GM12878 (cell line): ENCODE data around the gene SCRT2. TPM values are rescaled to one million over a fixed set of nuclear protein-coding genes. Genes with fewer than 3 reads are reported as not detected.

ENCODE experiments used
- ATAC-seq: fragments of 200-7000 bp; cut with Tn5 transposase; 3 replicates; pipeline ENCODE4 v1.9.1; 2020; ENCODE audit warnings: mild to moderate bottlenecking, moderate library complexity
- BruUV-seq: library from RNA; stranded (reverse); fragments of 400-500 nt; replicated peaks from 2 replicates; lab custom pipeline; 2021; lab: Mats Ljungman, UMichigan
- CTCF ChIA-PET: fragments of 300-600 bp; sonication (Branson Sonifier 250); formaldehyde crosslinking; extraction: SDS; loops from one replicate; lab custom pipeline; 2021; ENCODE audit warnings: inconsistent platforms; lab: Yijun Ruan, JAX
- POLR2A ChIA-PET: fragments of 350-600 bp; formaldehyde crosslinking; extraction: SDS; loops from one replicate; lab custom pipeline; 2021; ENCODE audit warnings: inconsistent platforms; lab: Charles Lee
- RAD21 ChIA-PET: fragments of 300-600 bp; sonication (Branson Sonifier 250); formaldehyde crosslinking; loops from one replicate; lab custom pipeline; 2023; ENCODE audit warnings: antibody characterized with exemption; ENCODE audit not compliant: unreplicated experiment; lab: Charles Lee
- SMC1A ChIA-PET: fragments of 300-600 bp; sonication (Branson Sonifier 250); formaldehyde crosslinking; loops from one replicate; lab custom pipeline; 2023; ENCODE audit not compliant: unreplicated experiment, uncharacterized antibody; lab: Charles Lee
- DNase-seq: peaks from one replicate; pipeline ENCODE4 v3.0.0-alpha.2; 2011; ENCODE audit warnings: low read depth, low spot score
- FAIRE-seq: peaks from 3 replicates; lab custom pipeline; 2011; peaks lifted over from hg19 to GRCh38; lab: Jason Lieb, UNC
- H2AFZ ChIP-seq: 2 replicates; pipeline ENCODE4 v1.6.0; 2011; ENCODE audit warnings: low read depth, low read length, control low read depth; ENCODE audit not compliant: control insufficient read depth
- H3K27ac ChIP-seq: 2 replicates; pipeline ENCODE4 v1.5.1; 2011; ENCODE audit warnings: control low read depth; ENCODE audit not compliant: control insufficient read depth, insufficient read depth
- H3K27me3 ChIP-seq, 2 experiments: replicated peaks in 1 of 2; 2 replicates each; pipeline versions ENCODE4 v1.6.0 to v1.6.1; 2011; ENCODE audit warnings: low read length in 1 of 2; ENCODE audit not compliant: control insufficient read depth in 2 of 2, insufficient read depth in 2 of 2
- H3K36me3 ChIP-seq, 2 experiments: 2 replicates each; pipeline ENCODE4 v1.5.1; 2011; ENCODE audit warnings: low read length in 1 of 2; ENCODE audit not compliant: control insufficient read depth in 2 of 2, insufficient read depth in 2 of 2
- H3K4me1 ChIP-seq: 2 replicates; pipeline ENCODE4 v1.6.1; 2011; ENCODE audit warnings: mild to moderate bottlenecking, low read length, moderate library complexity, mixed read lengths; ENCODE audit not compliant: control insufficient read depth, insufficient read depth
- H3K4me2 ChIP-seq: 2 replicates; pipeline ENCODE4 v1.6.0; 2011; ENCODE audit warnings: control low read depth; ENCODE audit not compliant: control insufficient read depth, insufficient read depth
- H3K4me3 ChIP-seq: fragments of 200-600 bp; sonication (generic); 2 replicates; pipeline ENCODE4 v1.5.1; 2016
- H3K79me2 ChIP-seq: 2 replicates; pipeline ENCODE4 v1.6.0; 2011; ENCODE audit warnings: low read length; ENCODE audit not compliant: control insufficient read depth, insufficient read depth
- H3K9ac ChIP-seq: 2 replicates; pipeline ENCODE4 v1.8.0; 2011; ENCODE audit warnings: low read length, control low read depth, mixed read lengths; ENCODE audit not compliant: control insufficient read depth, insufficient read depth
- H3K9me3 ChIP-seq: replicated peaks from 3 replicates; pipeline ENCODE4 v1.5.1; 2011; ENCODE audit warnings: mild to moderate bottlenecking, low read length; ENCODE audit not compliant: control insufficient read depth, insufficient read depth
- H4K20me1 ChIP-seq: 2 replicates; pipeline ENCODE4 v1.6.0; 2011; ENCODE audit not compliant: control insufficient read depth, insufficient read depth
- BCL11A ChIP-seq: IDR thresholded peaks from 2 replicates; pipeline ENCODE4 v1.6.1; 2011; ENCODE audit warnings: low read depth, low read length
- CBX5 ChIP-seq: sonication (generic); IDR thresholded peaks from 2 replicates; pipeline ENCODE4 v1.6.1; 2016; ENCODE audit warnings: low read depth, moderate library complexity, mild to moderate bottlenecking, inconsistent platforms
- CHD1 ChIP-seq: IDR thresholded peaks from 2 replicates; pipeline ENCODE4 v1.6.1; 2012; ENCODE audit warnings: low read depth, low read length, improper control_type of control experiment
- EED ChIP-seq: sonication (generic); IDR thresholded peaks from 2 replicates; pipeline ENCODE4 v1.6.1; 2016; ENCODE audit warnings: antibody characterized with exemption, low read depth
- HDGF ChIP-seq: fragments of 450-650 bp; IDR thresholded peaks from 2 replicates; pipeline ENCODE4 v1.6.1; 2016; ENCODE audit warnings: antibody characterized with exemption
- MEF2A ChIP-seq: IDR thresholded peaks from 2 replicates; pipeline ENCODE4 v1.6.1; 2011; ENCODE audit warnings: low read depth, mild to moderate bottlenecking, low read length, moderate library complexity; ENCODE audit not compliant: insufficient read depth
- MEF2B ChIP-seq: fragments of 450-650 bp; IDR thresholded peaks from 2 replicates; pipeline ENCODE4 v1.6.1; 2018; ENCODE audit warnings: mild to moderate bottlenecking, moderate library complexity; ENCODE audit not compliant: partially characterized antibody, poor library complexity, severe bottlenecking
- NFYB ChIP-seq: IDR thresholded peaks from 2 replicates; pipeline ENCODE4 v1.6.1; 2011; ENCODE audit warnings: low read depth, mild to moderate bottlenecking, low read length, improper control_type of control experiment, moderate library complexity; ENCODE audit not compliant: insufficient read depth
- NR2C1 ChIP-seq: fragments of 450-650 bp; IDR thresholded peaks from 2 replicates; pipeline ENCODE4 v1.6.1; 2017; ENCODE audit warnings: antibody characterized with exemption, mild to moderate bottlenecking, moderate library complexity
- PAX5 ChIP-seq: IDR thresholded peaks from 2 replicates; pipeline ENCODE4 v1.6.1; 2011; ENCODE audit warnings: low read depth, low read length, borderline replicate concordance
- PML ChIP-seq: IDR thresholded peaks from 2 replicates; pipeline ENCODE4 v1.6.1; 2012; ENCODE audit warnings: low read length, inconsistent platforms
- RFX5 ChIP-seq: IDR thresholded peaks from 2 replicates; pipeline ENCODE4 v1.6.1; 2011; ENCODE audit warnings: low read depth, low read length, improper control_type of control experiment
- SMARCA5 ChIP-seq: fragments of 450-650 bp; IDR thresholded peaks from 2 replicates; pipeline ENCODE4 v1.6.1; 2017; ENCODE audit warnings: mild to moderate bottlenecking
- WGBS: methylation state at CpG from one replicate; pipeline ENCODE4 v1.1.6; 2016; ENCODE audit warnings: low lambda C conversion rate; ENCODE audit not compliant: insufficient replicate concordance, insufficient coverage; ENCODE audit errors: missing lambda C conversion rate; 5-methylcytosine and 5-hydroxymethylcytosine counted together
- in situ Hi-C: fragments of 300-500 bp; cut with MboI; formaldehyde crosslinking; loops from 9 replicates; pipeline ENCODE4 v1.14.3; 2018; ENCODE audit warnings: mixed read lengths
- intact Hi-C: fragments of 100-400 bp; cut with micrococcal nuclease; formaldehyde crosslinking; loops from one replicate; pipeline ENCODE4 v1.14.2; 2022; ENCODE audit not compliant: unreplicated experiment
- polyA plus RNA-seq, 11 experiments: library from polyadenylated mRNA; depleted of rRNA in 4 of 11; unstranded in 6 of 11; stranded (reverse) in 5 of 11; fragments of >200 nt; fragmentation: Nextera tagmentation in 4 of 11; fragmentation: Illumina TruSeq in 1 of 11; extraction: Ambion mirVana in 4 of 11; extraction: Trizol in 1 of 11; gene quantifications; 1 replicate in 1 of 11; 2 replicates in 10 of 11; pipeline versions ENCODE4 v1.2.1 to v1.2.3, GENCODE V29; 2011 to 2016; ENCODE audit warnings: inconsistent platforms in 2 of 11, missing spikeins in 2 of 11, low read depth in 1 of 11
- total RNA-seq, 4 experiments: library from RNA; depleted of rRNA in 3 of 4; stranded (reverse); fragments of >200 nt in 3 of 4; fragmentation: Illumina TruSeq in 1 of 4; extraction: Trizol in 1 of 4; gene quantifications; 2 replicates each; pipeline versions ENCODE4 v1.2.1 to v1.2.3, GENCODE V29; 2013 to 2021
- TF ChIP-seq, protein P1 (sequence below): fragments of 450-650 bp; IDR thresholded peaks from 2 replicates; pipeline ENCODE4 v1.6.1; 2017; ENCODE audit warnings: low read depth, mild to moderate bottlenecking, moderate library complexity
- TF ChIP-seq, protein P2 (sequence below): fragments of 450-650 bp; IDR thresholded peaks from 2 replicates; pipeline ENCODE4 v1.6.1; 2017; ENCODE audit warnings: mild to moderate bottlenecking, moderate library complexity
- TF ChIP-seq, protein P3 (sequence below): IDR thresholded peaks from 2 replicates; pipeline ENCODE4 v1.6.1; 2012; ENCODE audit warnings: mild to moderate bottlenecking, low read depth, low read length

SCRT2 gene
- total and polyA plus RNA-seq, 10 of the 15 experiments (the other 5 are each of a cell fraction or from before 2014, with no cell fraction given), result not detected

- intact Hi-C loops, result loop anchor here (5.0 kb wide), 1 partner anchor 317 kb away; no protein-coding TSS in a partner anchor
- CTCF ChIA-PET, result interaction anchor here (0.6 to 3.5 kb wide), 5 partner anchors 9 to 107 kb away, joined by 3 to 12 read pairs (median 3); no protein-coding TSS in a partner anchor
Measured at GRCh38 chr20:669573-669972, 6.0 kb downstream of the SCRT2 start.

More at GRCh38 chr20:669573-669972, 6.0 kb downstream of the SCRT2 start:
- Histone ChIP-seq H3K36me3 (no peaks in the 10 kb centered on the region), H3K4me3 (no peak overlapping the region), H3K79me2 (no peaks in the 10 kb centered on the region), H3K27ac (no peak overlapping the region), H2AFZ (no peak overlapping the region), H3K27me3 (peaks cover 3 to 4% of the 10 kb centered on the region in 2 experiments; a peak in 3 of 4 replicates), H3K9ac (no peak overlapping the region), H4K20me1 (no peaks in the 10 kb centered on the region), H3K4me2 (no peak overlapping the region), H3K9me3 (no peaks in the 10 kb centered on the region), H3K4me1 (no peaks in the 10 kb centered on the region)
- BruUV-seq, result no TSS peak
- no peak for FAIRE-seq
- ChIA-PET POLR2A (no interaction called here), SMC1A (interaction anchor here (1.3 kb wide), 1 partner anchor 55 kb away, joined by 3 read pairs; no protein-coding TSS in a partner anchor), RAD21 (interaction anchor here (1.0 kb wide), 1 partner anchor 106 kb away, joined by 3 read pairs; no protein-coding TSS in a partner anchor)
- in situ Hi-C loops, result no loop called here
- 24% methylated on average over 7 of the region's 7 CpGs for WGBS
- TF ChIP-seq MEF2A (no peak), PML (no peak), RFX5 (no peak), MEF2B (no peak), HDGF (no peak), CHD1 (no peak), PAX5 (no peak), EED (no peak), NR2C1 (no peak), CBX5 (no peak), SMARCA5 (no peak), NFYB (no peak), BCL11A (no peak)
- TF ChIP-seq, protein P1, sequence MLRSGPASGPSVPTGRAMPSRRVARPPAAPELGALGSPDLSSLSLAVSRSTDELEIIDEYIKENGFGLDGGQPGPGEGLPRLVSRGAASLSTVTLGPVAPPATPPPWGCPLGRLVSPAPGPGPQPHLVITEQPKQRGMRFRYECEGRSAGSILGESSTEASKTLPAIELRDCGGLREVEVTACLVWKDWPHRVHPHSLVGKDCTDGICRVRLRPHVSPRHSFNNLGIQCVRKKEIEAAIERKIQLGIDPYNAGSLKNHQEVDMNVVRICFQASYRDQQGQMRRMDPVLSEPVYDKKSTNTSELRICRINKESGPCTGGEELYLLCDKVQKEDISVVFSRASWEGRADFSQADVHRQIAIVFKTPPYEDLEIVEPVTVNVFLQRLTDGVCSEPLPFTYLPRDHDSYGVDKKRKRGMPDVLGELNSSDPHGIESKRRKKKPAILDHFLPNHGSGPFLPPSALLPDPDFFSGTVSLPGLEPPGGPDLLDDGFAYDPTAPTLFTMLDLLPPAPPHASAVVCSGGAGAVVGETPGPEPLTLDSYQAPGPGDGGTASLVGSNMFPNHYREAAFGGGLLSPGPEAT, result no peak
- TF ChIP-seq, protein P2, sequence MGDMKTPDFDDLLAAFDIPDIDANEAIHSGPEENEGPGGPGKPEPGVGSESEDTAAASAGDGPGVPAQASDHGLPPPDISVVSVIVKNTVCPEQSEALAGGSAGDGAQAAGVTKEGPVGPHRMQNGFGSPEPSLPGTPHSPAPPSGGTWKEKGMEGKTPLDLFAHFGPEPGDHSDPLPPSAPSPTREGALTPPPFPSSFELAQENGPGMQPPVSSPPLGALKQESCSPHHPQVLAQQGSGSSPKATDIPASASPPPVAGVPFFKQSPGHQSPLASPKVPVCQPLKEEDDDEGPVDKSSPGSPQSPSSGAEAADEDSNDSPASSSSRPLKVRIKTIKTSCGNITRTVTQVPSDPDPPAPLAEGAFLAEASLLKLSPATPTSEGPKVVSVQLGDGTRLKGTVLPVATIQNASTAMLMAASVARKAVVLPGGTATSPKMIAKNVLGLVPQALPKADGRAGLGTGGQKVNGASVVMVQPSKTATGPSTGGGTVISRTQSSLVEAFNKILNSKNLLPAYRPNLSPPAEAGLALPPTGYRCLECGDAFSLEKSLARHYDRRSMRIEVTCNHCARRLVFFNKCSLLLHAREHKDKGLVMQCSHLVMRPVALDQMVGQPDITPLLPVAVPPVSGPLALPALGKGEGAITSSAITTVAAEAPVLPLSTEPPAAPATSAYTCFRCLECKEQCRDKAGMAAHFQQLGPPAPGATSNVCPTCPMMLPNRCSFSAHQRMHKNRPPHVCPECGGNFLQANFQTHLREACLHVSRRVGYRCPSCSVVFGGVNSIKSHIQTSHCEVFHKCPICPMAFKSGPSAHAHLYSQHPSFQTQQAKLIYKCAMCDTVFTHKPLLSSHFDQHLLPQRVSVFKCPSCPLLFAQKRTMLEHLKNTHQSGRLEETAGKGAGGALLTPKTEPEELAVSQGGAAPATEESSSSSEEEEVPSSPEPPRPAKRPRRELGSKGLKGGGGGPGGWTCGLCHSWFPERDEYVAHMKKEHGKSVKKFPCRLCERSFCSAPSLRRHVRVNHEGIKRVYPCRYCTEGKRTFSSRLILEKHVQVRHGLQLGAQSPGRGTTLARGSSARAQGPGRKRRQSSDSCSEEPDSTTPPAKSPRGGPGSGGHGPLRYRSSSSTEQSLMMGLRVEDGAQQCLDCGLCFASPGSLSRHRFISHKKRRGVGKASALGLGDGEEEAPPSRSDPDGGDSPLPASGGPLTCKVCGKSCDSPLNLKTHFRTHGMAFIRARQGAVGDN, result no peak
- TF ChIP-seq, protein P3, sequence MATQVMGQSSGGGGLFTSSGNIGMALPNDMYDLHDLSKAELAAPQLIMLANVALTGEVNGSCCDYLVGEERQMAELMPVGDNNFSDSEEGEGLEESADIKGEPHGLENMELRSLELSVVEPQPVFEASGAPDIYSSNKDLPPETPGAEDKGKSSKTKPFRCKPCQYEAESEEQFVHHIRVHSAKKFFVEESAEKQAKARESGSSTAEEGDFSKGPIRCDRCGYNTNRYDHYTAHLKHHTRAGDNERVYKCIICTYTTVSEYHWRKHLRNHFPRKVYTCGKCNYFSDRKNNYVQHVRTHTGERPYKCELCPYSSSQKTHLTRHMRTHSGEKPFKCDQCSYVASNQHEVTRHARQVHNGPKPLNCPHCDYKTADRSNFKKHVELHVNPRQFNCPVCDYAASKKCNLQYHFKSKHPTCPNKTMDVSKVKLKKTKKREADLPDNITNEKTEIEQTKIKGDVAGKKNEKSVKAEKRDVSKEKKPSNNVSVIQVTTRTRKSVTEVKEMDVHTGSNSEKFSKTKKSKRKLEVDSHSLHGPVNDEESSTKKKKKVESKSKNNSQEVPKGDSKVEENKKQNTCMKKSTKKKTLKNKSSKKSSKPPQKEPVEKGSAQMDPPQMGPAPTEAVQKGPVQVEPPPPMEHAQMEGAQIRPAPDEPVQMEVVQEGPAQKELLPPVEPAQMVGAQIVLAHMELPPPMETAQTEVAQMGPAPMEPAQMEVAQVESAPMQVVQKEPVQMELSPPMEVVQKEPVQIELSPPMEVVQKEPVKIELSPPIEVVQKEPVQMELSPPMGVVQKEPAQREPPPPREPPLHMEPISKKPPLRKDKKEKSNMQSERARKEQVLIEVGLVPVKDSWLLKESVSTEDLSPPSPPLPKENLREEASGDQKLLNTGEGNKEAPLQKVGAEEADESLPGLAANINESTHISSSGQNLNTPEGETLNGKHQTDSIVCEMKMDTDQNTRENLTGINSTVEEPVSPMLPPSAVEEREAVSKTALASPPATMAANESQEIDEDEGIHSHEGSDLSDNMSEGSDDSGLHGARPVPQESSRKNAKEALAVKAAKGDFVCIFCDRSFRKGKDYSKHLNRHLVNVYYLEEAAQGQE, result no peak
- ATAC-seq, result no peak
- no peak for DNase-seq
